Measurements from ENCODE around the gene AHNAK.

AHNAK gene

DNA sequence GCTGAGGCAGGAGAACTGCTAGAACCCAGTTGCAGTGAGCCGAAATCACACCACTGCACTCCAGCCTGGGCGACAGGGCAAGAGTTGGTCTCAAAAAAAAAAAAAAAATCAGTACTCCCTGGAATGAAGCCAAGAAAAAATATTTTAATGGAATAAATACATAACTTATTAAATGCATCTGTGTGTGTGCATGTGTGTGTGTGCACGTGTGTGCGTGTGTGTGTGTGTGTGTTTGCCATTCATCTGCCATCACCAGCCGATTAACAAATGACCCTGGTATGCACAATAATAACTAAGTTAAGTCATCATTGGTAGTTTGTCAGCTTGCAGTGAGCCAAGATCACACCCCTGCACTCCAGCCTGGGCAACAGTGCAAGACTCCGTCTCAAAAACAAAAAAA, 162.8 kb downstream of the AHNAK start:
- no peak for ATAC-seq

More for the DNA sequence above, 162.8 kb downstream of the AHNAK start:
- TF ChIP-seq TOX (CRISPR knock-in tag; IDR thresholded peaks at IDR 0.05; ENCODE audit: borderline replicate concordance) (no peak), ZFP30 (CRISPR knock-in tag; IDR thresholded peaks at IDR 0.05) (no peak), ARNTL (CRISPR knock-in tag; IDR thresholded peaks at IDR 0.05; ENCODE audit: borderline replicate concordance, low read depth) (no peak), PPARA (CRISPR knock-in tag; IDR thresholded peaks at IDR 0.05; ENCODE audit: borderline replicate concordance) (no peak), ESRRG (CRISPR knock-in tag; IDR thresholded peaks at IDR 0.05) (no peak), BACH2 (CRISPR knock-in tag; IDR thresholded peaks at IDR 0.05; ENCODE audit: borderline replicate concordance) (no peak), TCF4 (CRISPR knock-in tag; IDR thresholded peaks at IDR 0.05; ENCODE audit: borderline replicate concordance) (no peak)
- TF ChIP-seq, protein P1, sequence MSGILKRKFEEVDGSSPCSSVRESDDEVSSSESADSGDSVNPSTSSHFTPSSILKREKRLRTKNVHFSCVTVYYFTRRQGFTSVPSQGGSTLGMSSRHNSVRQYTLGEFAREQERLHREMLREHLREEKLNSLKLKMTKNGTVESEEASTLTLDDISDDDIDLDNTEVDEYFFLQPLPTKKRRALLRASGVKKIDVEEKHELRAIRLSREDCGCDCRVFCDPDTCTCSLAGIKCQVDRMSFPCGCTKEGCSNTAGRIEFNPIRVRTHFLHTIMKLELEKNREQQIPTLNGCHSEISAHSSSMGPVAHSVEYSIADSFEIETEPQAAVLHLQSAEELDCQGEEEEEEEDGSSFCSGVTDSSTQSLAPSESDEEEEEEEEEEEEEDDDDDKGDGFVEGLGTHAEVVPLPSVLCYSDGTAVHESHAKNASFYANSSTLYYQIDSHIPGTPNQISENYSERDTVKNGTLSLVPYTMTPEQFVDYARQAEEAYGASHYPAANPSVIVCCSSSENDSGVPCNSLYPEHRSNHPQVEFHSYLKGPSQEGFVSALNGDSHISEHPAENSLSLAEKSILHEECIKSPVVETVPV (CRISPR knock-in tag; IDR thresholded peaks at IDR 0.05): no peak

Data from SK-N-SH treated with all-trans-retinoic acid at 6 μM for 48 hours (cell line).